ENCODE measurements around the gene ZNF799. TPM values are rescaled to one million over a fixed set of nuclear protein-coding genes. Genes with fewer than 3 reads are reported as not detected.
"Not testable (repeated sequence)": the region's sequence is repeated elsewhere in the genome, so short reads cannot be mapped to it uniquely, and the experiment has no call there.

The ZNF799 gene
- total RNA-seq, 1 experiment from 2014 or later: 1.8 TPM

GRCh38 chr19:12364391-12365235 lies 36.5 kb downstream of the ZNF799 start:
- DNase-seq (ENCODE audit: low spot score): no peak

GRCh38 chr19:12362236-12362635 lies 38.8 kb downstream of the ZNF799 start:
- DNase-seq (ENCODE audit: low spot score): not testable (repeated sequence)

GRCh38 chr19:12353375-12353774 lies 47.7 kb downstream of the ZNF799 start:
- DNase-seq (ENCODE audit: low spot score): no peak

- no peak for DNase-seq (ENCODE audit: low spot score)
These were observed 50.2 kb downstream of the ZNF799 start for GRCh38 chr19:12350890-12351197.

GRCh38 chr19:12350185-12350889 lies 50.7 kb downstream of the ZNF799 start:
- DNase-seq (ENCODE audit: low spot score): no peak

- no peak for DNase-seq (ENCODE audit: low spot score)
These were observed 54.2 kb downstream of the ZNF799 start for GRCh38 chr19:12346896-12347295.

GRCh38 chr19:12345197-12345596 lies 55.9 kb downstream of the ZNF799 start:
- no peak for DNase-seq (ENCODE audit: low spot score)

Other genes starting within 250 kb of the ZNF799 start
- gene ZNF625, start 244.5 kb downstream of the ZNF799 start, total RNA-seq (2014; rRNA removed; shearing (Covaris generic)): 3.0 and 6.9 TPM in 2 replicates
- 2.2 and 5.1 TPM in 2 replicates for gene ZNF136, start 238.2 kb downstream of the ZNF799 start, total RNA-seq (2014; rRNA removed; shearing (Covaris generic))
- gene ZNF44, start 106.4 kb downstream of the ZNF799 start, total RNA-seq (2014; rRNA removed; shearing (Covaris generic)): 3.3 and 6.5 TPM in 2 replicates
- 0.29 and 3.4 TPM in 2 replicates for gene ZNF563, start 67.6 kb downstream of the ZNF799 start, total RNA-seq (2014; rRNA removed; shearing (Covaris generic))
- gene ZNF442, start 35.6 kb downstream of the ZNF799 start, total RNA-seq (2014; rRNA removed; shearing (Covaris generic)): 0.72 and 5.2 TPM in 2 replicates
- 2.1 and 3.1 TPM in 2 replicates for gene ZNF443, start 39.8 kb upstream of the ZNF799 start, total RNA-seq (2014; rRNA removed; shearing (Covaris generic))
- 0.81 TPM in 1 of 2 replicates, not detected in the other for gene ZNF709, start 83.5 kb upstream of the ZNF799 start, total RNA-seq (2014; rRNA removed; shearing (Covaris generic))
- 4.1 and 5.3 TPM in 2 replicates for gene ZNF564, start 150.2 kb upstream of the ZNF799 start, total RNA-seq (2014; rRNA removed; shearing (Covaris generic))
- 2.6 and 5.7 TPM in 2 replicates for gene ZNF490, start 209.5 kb upstream of the ZNF799 start, total RNA-seq (2014; rRNA removed; shearing (Covaris generic))
- gene ZNF791, start 209.6 kb upstream of the ZNF799 start, total RNA-seq (2014; rRNA removed; shearing (Covaris generic)): 8.1 and 8.5 TPM in 2 replicates

All from H4 (cell line).